HG03558 (cell line): ENCODE measurements around the gene VEPH1.

ENCODE experiments used
- ATAC-seq: cut with Tn5 transposase; IDR thresholded peaks from one replicate; pipeline ENCODE4 v1.9.1; 2021; ENCODE audit warnings: moderate number of reproducible peaks; ENCODE audit not compliant: unreplicated experiment; ENCODE audit errors: extremely low read depth

The VEPH1 gene

DNA sequence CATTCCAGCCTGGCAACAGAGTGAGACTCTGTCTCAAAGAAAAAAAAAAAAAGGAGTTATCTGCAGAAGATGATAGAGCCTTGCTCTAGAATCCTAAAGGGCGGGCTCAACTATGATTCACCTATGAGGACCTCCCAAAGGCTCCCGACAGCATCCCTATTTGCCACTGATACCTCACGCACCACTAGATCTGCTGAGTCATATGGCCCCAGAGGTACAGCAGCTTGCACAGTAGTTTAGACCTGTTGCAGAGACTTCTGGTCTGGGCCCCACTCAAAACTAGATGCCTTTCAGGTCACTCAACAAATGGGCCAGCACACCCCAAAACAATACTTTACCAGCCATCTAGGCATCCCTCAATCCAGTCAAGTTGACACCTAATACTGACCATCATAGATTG, 104.6 kb downstream of the VEPH1 start:
- ATAC-seq = no peak

DNA sequence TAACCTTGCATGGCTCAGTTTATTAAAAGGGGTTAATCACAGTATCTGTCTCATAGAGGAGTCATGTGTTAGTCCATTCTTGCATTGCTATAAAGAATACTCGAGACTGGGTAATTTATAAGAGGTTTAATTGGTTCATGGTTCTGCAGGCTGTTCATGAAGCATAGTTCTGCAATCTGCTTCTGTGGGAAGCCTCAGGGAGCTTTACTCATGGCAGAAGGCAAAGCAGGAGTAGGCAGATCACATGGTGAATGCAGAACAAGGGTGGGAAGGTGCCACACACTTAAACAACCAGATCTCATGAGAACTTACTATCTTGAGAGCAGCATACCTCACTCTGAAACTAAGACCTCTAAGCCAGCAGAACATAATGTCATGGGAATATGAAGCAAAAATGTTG, 108.8 kb downstream of the VEPH1 start:
- no peak for ATAC-seq

DNA sequence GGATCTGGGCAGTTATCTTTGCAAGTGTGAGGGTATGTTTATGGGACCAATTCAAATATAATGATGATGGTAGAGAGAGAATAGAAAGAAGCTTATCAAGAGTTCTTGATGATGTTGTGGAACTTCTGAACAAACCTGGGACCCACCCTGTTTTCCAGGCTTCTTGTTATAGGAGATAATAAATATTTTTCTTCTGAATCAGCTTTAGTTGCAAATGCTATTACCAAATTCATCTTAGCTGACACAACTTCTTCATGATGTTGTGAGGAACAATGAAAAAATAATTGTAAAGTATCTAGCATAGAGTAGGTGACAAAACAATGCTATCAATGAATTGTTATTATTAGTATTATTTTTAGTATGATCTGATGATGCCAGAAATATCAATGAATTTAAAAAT, 110.1 kb downstream of the VEPH1 start:
- ATAC-seq = no peak

DNA sequence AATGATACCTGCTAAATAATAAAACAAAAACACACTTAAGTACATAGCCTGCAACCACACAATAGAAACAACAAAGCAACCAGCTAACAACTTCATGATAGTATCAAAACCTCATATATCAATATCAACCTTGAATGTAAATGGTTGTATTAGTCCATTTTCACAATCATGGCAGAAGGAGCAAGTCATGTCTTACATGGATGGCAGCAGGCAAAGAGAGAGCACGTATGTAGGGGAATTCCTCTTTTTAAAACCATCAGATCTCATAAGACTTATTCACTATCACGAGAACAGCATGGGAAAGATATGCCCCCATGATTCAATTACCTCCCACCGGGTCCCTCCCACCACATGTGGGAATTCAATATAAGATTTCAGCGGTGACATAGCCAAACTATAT, 111.1 kb downstream of the VEPH1 start:
- no peak for ATAC-seq

DNA sequence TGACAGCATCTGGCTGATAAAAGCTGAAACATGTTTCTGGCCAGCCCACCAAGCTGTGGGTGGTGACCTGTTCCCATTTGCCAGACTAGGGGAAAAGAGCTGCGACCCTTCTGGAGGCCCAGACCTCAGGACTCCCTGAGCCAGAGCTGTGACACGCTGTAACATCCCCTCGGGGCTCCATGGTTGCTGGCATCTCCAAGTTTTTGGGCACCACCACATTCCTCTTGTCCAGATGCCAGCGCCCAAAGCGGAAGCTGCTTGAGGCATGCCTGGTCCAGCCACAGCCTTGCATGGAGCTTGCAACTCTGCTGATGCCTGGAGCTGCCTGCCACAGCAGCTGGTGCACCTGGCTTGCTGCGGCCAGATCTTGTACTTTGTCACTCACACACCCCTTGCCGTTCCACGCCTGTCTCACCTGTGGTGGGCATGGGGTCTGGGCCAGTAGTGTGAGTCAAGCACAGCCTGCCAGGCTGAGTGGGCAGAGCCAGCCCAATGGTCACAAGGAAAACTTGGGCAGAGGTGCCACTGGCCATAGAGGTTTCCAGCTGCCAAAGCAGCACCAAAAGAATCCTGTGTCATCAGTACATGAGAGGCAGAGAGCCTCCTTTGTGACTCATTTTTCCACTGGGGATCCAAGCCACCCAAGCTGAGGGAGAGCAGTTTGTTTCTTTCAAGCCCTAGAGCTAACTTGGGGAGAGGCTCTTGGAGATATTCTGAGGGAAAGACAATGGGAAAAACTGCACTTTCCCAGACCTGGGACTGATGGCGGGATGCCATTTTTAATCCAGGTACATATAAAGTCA, 112.3 kb downstream of the VEPH1 start:
- no peak for ATAC-seq

DNA sequence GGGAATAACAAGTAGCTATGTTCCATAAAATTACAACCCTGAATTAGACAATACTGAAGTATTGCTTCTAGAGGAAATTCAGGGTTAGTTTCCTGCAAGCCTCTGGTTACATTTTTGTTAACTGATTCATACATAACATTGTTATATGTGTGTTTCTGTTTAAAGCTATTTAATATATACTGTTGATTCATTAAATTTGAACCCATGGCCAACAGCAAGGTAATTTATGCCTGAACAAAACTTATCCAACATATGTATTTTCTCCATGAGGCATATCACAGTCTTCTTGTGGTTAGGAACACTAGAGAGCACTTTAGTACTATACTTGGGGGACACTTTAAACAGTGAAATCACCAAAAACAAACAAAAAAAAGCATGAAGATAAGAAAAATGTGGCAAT, 114.2 kb downstream of the VEPH1 start:
- no peak for ATAC-seq

DNA sequence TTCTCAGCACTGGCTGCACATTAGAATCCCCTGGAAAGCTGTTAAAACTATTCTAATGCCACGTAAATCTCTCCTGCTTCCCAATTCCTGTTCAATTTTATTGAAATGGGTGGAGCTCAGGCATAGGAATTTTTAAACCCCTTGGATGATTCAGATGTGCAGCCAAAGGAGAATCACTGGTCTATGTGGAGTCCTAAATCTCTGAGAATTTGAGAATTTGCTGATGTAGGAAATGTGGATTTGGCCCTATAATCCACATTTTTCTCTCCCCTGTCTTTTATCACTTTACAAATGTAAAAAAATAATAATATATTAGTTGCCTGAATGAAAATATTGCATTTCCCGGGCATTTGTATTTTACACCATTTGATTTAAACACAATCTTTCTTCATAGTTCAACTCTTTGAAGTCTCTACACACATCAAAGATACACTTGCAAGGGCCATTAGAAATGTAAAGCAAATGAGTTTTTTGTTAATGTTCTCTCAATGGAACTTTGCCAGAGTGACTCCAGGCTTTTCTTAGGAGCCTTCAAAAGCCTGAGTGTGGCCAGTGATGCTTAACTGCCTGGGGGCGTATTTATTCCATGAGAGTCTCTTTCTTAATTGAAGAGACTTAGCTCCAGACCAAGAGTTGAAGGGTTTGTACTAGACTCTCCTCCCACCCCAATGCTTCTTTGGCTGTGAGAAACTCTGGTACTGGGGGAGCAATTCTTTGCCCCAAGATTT, 115.3 kb downstream of the VEPH1 start:
- ATAC-seq = no peak

DNA sequence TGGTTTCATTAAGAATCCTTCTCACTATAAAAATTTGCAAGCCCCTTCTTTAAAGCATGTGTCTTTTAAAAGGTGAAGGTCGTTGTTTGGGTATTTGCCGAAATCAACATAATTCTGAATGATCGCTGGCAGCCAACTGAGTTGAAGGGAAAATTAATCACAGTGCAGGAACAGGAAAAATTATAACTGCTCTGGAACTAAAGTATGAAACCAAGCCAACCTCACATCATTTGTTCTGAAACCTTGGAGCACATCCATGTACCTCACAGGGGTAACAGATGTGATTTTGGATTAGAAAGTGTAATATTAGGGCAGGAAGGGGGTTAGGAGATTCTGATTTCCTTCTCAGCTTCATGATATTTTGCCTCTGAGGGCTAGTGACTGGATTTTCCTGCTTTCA, 118.7 kb downstream of the VEPH1 start:
- ATAC-seq = no peak

DNA sequence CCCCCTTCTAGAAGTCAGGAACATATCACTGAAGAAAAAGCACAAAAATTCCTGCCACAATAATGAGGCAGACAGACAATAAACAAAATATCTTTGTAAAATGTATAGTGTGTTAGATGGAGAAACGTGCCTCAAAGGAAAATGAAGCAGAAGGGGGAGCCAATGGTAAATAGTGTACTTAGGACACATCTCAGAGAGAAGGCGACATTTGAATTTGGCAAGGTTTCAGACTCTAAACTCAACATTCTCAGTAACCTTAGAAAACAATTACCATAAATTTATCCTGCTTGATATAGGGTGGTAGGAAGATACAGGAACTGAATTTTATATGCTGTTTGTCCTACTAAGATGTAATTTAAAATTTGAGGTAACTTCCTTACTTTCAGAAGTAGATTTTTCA, 119.2 kb downstream of the VEPH1 start:
- no peak for ATAC-seq

DNA sequence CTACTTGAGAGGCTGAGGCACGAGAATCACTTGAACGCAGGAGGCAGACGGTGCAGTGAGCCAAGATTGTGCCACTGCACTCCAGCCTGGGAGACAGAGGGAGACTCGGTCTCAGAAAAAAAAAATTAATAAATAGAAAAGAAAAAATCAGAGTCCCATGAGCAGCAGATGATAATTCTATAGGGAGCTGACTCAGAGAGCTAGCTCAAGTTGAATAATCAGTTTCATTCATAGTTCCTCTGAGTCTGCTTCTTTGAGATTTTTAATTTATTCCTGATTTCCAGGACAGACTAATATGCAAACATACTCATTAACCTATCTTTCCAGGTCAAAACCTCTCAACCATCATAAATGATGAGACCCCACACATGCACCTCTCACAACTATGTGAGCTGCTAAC, 121.6 kb downstream of the VEPH1 start:
- ATAC-seq = no peak

DNA sequence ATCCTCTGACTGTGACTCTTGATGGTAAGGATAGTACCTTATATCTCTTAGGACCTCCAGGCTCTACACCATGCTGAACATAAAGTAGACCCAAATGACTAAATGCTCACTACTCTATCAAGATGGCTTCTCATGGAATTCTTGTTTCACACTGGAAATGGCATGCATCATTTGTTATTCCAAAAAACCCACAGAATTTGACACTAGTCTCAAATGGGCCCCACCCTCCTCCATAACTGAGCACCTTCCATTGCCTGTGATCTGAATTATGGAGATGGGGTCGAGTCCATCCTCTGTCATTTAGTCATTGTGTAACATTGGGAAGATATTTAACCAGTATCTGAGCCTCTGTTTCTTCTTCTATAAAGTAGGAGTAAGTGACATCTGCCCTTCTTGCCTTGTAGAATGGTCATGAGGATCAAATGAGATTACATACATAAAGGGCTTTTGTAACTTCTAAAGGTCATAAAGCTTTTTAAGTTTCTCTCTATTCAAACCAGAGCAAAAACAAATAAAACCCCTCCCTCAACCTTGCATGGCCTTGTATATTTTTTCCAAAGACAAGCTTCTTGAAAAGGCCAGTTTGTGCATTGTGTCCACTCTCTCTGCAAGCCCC, 123.6 kb downstream of the VEPH1 start:
- ATAC-seq = no peak

DNA sequence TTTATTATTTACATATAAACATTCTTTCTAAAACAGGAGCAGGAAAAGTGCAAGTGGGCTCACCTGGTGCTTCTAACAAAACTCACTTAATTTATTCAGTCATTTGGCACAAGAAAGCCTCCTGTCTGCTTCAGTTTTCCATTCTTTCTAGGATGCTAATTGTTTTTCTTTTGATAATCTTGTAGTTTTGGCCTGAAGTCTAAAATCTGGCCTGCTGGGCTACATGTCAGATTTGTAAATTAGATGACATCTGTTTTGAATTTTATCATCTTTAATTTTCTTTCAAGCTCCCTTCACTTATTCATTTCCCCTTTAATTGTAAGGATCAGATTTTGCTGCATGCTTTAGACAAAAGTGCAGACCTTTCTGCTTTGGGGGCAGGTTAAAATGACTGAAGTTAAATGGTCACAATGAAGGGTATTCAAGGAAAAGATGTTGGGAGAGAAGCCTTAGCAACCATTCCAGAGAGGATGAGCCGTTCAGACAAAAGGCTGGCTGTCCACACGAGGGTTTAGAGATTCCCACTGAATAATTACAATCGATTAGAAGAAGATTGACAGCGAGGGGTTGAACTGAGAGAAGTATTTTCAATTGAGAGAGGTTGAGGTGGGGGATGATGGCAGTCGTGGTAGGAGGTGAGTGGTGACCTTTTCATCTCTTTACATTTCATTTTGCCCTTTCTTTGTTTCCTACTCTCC, 126.5 kb downstream of the VEPH1 start:
- ATAC-seq = no peak

DNA sequence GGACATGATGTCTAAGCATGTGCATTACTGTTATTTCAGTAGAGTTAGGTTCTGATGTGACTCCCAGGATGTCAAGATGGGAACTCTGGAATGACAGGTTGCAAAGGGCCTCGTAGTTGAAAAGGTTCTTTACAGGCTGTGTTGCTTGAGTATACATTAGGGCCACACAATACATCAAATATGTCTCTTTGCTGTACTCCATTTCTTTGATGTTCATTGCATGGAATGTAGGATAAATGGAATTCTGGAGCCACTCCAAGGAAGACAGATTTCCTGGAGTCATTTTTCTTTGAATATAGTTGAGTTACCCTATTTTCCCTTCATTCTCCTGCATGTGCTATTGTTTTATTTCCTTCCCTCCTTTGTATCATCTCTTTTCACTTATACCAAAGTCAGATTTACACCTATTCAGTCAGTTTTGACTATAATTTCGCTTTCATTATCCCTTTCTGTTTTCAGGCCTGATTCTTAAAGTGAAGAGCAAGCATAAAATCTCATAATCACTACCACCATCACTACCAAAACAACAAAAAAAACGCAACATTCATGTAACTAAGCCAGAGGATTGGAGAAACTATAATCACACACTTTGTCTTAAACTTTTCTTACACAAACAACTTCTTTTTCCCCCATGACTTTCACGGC, 127.8 kb downstream of the VEPH1 start:
- no peak for ATAC-seq

DNA sequence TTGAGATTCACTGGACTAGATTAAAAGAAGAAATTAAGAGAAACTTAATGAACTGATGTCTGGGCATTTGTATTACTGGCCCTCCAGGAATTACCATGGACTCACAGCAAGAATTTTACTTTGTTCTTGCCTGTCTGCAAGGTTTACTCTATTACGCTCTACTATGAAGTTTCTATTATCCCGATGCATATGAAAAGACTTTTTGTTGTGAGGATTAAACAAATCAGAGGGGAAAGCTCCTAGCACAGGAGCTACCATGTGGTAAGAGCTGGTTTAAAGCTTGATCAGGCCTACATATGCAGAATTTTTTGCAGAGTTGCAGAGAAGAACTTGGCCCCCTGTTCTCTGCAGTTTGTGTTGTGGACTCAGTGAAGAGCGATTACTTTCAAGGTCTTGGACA, 128.3 kb downstream of the VEPH1 start:
- ATAC-seq = no peak

DNA sequence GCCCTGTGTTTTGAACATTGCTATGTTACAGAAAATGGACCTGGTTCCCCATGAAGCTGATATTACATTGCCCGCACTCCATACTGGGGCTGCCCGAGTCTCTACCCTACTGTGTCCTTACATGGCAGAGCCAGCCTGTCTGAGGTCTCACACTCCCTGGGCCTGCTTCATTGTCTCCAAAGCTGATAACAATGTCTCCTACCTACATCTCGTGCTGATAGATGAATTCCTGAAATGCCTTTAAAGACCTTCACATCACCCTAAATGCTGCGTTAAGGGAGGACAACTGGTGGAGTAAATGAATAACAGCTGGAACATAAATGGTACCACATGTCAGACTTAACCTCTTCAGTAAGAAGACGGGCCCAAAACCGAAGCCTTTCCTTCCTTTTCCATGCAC, 129.4 kb downstream of the VEPH1 start:
- no peak for ATAC-seq

DNA sequence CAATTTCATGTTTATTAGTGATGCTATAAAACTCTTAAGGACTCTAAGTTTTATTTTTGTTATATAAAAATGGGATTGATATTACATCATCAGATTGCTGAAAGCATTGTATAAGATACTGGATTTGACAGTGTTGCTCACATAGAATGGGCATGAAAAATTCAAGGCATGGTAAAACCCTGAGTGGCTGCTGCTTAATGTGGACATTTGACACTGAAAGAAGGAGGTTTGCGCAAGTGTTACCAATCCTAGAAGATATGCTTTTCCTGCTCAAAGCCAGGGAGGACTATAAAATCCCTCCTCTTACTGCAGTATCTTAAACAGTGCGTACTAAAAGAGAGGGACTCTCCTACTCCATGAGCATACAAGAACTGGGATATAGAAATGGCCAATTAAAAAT, 132.3 kb downstream of the VEPH1 start:
- ATAC-seq = no peak

DNA sequence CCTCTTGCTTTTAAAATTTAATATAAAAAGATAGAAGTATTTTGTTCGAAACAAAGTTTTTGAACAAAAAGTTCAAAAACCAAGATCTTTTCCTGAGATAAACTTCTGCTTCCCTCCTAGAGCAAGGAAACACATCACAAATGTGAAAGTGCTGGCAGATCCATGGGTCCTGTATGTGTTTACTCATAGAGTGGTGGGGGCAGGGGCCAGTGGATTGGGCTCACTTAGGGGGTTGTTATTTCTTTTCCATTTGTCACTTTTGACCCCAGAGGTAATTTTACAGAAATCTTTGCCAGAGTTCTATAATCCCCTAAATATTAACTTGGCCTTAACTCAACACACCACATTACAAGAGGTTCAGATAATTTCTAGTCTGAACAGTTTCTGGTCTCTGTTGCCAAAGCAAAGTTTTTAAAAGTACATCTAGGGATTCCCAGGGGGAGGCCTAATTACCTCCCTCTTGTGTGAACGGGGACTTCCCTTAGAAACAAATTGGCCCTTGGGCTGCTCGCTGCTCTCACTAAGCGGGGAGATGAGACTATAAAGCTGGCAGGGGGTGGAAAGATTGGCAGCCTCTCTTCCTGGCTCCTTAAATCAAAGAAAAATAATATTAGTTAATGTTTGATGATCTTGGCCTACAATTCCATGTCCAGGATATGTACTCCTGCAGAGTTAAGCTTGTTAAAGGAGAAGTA, 133.3 kb downstream of the VEPH1 start:
- no peak for ATAC-seq

DNA sequence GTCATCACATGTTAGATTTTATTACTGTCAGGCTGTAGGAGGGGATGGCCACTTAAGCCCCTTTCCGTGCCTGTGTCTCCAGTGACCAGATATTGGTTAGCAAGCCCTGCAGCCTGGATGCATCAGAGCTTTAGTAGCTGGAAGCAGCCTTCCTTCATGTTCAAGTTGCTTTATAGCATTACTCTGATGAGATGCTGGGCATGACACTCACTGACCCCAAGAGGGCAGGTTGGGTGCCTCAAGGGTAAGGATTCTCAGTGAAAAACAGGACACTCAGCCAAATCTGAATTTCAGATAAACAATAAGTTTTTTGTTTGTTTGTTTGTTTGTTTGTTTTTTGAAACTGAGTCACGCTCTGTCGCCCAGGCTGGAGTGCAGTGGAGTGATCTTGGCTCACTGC, 135.0 kb downstream of the VEPH1 start:
- ATAC-seq = no peak

DNA sequence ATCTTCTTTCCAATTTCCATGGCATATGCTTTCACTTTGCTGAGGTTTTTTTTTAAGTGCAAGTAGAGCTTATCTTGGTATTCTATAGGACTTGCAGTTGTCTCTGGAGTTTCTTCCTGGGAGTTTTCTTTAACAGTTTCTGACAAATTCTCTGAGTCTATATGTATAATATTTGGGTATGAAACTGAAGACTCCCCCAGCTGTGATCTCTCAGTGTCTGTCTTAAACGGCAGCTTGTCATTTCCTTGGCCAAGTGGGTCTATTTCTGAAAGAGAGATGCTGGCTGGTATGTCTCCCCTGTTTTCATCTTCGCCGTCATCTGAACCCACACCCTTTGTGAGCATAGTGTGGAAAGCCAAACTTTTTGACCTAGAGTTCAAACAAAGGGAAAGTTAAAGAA, 139.8 kb downstream of the VEPH1 start:
- no peak for ATAC-seq

DNA sequence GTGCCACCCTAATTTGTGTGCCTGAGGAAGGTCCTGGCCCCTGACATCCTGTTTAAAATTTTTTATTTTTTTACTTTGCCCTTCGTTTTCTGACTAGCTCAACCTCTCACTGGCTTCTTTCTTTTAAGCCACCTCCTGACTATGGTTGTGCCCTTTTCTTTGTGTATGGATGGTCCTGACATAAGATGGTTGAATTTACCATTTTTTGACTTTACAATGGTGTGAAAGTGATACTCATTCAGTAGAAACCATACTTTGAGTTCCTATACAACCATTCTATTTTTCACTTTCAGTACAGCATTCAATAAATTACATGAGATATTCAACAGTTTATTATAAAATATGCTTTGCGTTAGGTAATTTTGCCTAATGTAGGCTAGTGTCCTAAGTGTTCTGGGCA, 140.9 kb downstream of the VEPH1 start:
- ATAC-seq = no peak
